ENCODE data around the gene LZTFL1. TPM values are rescaled to one million over a fixed set of nuclear protein-coding genes. Genes with fewer than 3 reads are reported as not detected.
A peak's percentile ranks its signal among the peaks of the same experiment; 100 is the strongest.

LZTFL1 gene, protein sequence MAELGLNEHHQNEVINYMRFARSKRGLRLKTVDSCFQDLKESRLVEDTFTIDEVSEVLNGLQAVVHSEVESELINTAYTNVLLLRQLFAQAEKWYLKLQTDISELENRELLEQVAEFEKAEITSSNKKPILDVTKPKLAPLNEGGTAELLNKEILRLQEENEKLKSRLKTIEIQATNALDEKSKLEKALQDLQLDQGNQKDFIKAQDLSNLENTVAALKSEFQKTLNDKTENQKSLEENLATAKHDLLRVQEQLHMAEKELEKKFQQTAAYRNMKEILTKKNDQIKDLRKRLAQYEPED
- 9.9 and 10.2 TPM in 2 replicates for total RNA-seq (2014; rRNA removed)
- polyA plus RNA-seq (2012): 7.0 TPM

GRCh38 chr3:45841757-45842491 lies at the start of gene LZTFL1:
TSS of gene LZTFL1 (minus strand) at chr3:45842119. CDS start at chr3:45841991, 128 bp downstream.
- DNase-seq (ENCODE audit: low read depth): peak; percentile 96

GRCh38 chr3:45890405-45890804 lies 48.5 kb upstream of the LZTFL1 start:
- no peak for DNase-seq (ENCODE audit: low read depth)

GRCh38 chr3:45889337-45889736 lies 47.4 kb upstream of the LZTFL1 start:
- no peak for DNase-seq (ENCODE audit: low read depth)

GRCh38 chr3:45887759-45888511 lies 46.0 kb upstream of the LZTFL1 start:
- DNase-seq (ENCODE audit: low read depth): no peak

GRCh38 chr3:45887285-45887684 lies 45.4 kb upstream of the LZTFL1 start:
- DNase-seq (ENCODE audit: low read depth): no peak

GRCh38 chr3:45885979-45886705 lies 44.2 kb upstream of the LZTFL1 start, which contains the start of gene CCR9:
TSS of gene CCR9 (plus strand) at chr3:45886543. CDS start at chr3:45894934, 8,391 bp downstream.
- DNase-seq (ENCODE audit: low read depth): no peak

- no peak for DNase-seq (ENCODE audit: low read depth)
Measured at GRCh38 chr3:45884368-45885201, 42.7 kb upstream of the LZTFL1 start.

- peak; percentile 15 for DNase-seq (ENCODE audit: low read depth)
Measured at GRCh38 chr3:45881078-45882022, 39.4 kb upstream of the LZTFL1 start.

- no peak for DNase-seq (ENCODE audit: low read depth)
Measured at GRCh38 chr3:45880725-45881077, 38.8 kb upstream of the LZTFL1 start.

DNA sequence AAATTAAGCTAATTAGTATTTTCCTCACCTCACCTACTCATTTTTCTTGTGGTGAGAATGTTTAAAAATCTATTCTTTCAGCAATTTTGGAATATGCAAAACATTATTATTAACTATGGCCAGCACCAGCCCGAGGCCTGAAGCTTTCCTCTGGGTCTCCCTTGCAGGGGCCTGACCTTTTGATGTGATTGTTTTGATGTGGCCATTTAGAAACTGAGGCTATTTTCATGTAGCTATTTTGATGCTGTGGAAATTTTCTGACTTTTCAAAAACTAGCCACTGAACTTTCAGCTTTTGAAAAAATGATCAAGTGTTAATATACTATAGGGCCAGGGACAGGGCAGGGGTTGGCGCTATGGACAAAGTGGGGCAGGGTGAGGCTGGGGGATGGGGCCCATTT lies 36.2 kb upstream of the LZTFL1 start:
- no peak for DNase-seq (ENCODE audit: low read depth)

DNA sequence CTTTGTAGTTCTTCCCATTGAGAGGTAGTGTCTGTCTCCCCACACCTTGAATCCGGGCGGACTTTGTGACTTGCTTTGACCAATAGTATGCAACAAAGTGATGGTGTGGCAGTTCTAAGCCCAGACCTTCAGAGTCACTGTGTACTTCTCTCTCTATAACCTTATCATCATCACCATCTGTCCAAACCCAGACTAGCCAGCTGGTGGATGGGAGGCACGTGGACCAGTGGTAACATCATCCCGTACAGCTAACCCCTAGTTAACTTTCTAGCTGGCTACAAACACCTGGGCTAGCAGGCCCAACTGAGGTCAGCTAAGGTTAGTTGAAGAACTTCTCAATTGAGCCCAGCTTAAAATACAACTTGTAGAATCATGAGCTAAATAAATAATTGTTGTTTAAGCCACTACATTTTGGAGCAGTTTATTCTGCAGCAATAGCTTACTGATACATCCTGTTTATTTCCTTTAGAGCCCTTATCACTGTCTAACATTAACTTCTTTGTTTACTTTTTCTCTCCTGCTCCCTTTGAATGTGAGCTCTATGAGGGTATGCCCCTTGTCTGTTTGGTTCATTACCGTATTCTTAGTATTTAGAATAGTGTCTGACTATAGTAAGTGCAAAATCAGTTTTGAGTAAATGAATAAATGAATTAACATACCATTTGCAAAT lies 32.9 kb upstream of the LZTFL1 start:
- DNase-seq (ENCODE audit: low read depth): no peak

DNA sequence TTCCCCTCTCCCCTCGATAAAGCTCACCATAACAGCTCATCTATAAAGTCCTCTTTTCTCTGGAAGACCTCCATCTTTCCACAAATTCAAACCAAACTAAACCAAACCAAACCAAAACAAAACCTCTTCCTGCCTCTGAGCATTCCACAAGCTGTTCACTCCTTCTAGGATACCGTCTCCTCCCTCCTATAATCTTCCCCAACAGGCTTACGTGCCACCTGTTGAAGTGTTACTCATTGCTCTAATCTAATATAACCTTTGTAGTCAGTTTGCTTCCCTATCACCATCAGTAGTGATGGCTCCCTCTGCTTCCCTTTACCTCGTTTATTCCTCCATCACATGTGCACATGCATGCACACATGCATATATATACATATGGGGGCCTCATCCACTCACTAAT lies 31.7 kb upstream of the LZTFL1 start:
- no peak for DNase-seq (ENCODE audit: low read depth)

DNA sequence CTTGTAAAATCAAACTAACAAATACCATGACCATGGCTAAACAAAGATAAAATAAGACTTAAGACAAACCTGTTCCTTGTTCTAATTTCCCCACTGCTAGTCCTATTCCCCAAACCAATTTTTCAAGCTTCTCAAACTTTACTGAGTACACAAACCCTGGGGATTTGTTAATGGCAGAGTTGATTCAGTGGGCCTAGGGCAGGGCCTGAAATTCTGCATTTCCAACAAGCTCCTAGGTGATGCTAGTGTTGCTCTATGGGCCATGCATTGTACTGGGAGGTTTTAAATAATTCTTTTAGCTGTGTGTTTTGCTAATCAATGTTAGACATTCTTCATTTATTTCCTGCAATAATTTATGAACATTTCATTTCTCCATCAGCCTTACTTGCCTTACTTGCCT lies 31.1 kb upstream of the LZTFL1 start:
- no peak for DNase-seq (ENCODE audit: low read depth)

- no peak for DNase-seq (ENCODE audit: low read depth)
Measured at GRCh38 chr3:45872569-45872968, 30.6 kb upstream of the LZTFL1 start.

GRCh38 chr3:45871780-45872179 lies 29.9 kb upstream of the LZTFL1 start:
- DNase-seq (ENCODE audit: low read depth): no peak

DNA sequence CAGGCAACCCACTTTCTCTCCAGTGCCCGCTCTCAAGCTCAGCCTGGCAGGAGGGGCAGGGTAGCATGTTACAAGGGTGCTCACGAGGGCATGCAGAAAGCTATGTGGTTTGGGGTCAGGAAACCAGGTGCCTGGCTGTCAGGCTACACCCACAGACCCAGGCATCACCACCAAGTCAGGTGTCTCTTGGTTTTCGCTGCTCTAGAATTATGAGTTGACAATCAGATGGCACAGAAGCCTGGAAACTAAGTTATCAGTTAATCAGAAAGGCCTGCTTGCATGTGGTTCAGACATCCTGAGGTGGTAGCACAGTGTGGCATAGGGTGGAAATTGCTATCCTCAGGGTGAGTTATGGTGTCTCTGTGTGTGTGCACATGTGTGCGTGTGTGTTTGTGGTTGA lies 28.2 kb upstream of the LZTFL1 start:
- DNase-seq (ENCODE audit: low read depth): no peak

- DNase-seq (ENCODE audit: low read depth): no peak
Measured at GRCh38 chr3:45869638-45870037, 27.7 kb upstream of the LZTFL1 start.

- no peak for DNase-seq (ENCODE audit: low read depth)
Measured at GRCh38 chr3:45868650-45869049, 26.7 kb upstream of the LZTFL1 start.

DNA sequence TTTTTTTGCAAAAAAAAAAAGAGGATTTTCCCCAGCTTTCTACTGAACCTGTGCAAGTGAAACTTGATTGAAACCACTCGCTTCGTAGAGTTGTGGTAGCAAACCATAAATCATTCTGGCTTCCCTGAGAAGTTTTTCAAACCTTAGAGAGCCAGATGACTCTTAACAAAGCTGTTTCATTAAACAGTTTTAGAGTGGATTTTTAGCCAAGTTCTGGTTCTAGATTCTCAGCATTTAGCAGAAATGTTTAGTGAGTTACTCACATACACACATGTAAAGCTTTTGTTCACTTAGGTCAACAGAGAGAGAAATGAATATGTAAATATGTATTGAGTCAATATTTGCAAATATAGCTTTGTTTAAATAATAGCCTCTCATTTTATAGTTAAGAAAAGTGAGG lies 26.3 kb upstream of the LZTFL1 start:
- DNase-seq (ENCODE audit: low read depth): no peak

All from LHCN-M2 (cell line).